BLaER1 treated with 17β-estradiol and CSF1 and Interleukin-3, amounts not matched to agents 10 nM and 100 nM (cell line): Measurements from ENCODE around the gene CTNNA3.

Experiments used
- H3K27ac ChIP-seq, 11 experiments: shearing (Covaris generic); formaldehyde crosslinking; 2 replicates each; pipeline ENCODE4 v1.8.1; 2022
- H3K27me3 ChIP-seq, 11 experiments: shearing (Covaris generic); formaldehyde crosslinking; 2 replicates each; pipeline ENCODE4 v1.8.1; 2022
- H3K36me3 ChIP-seq, 11 experiments: shearing (Covaris generic); formaldehyde crosslinking; 2 replicates each; pipeline ENCODE4 v1.8.1; 2022
- H3K4me1 ChIP-seq, 10 experiments: shearing (Covaris generic); formaldehyde crosslinking; 2 replicates each; pipeline ENCODE4 v1.8.1; 2022
- H3K4me2 ChIP-seq, 11 experiments: shearing (Covaris generic); formaldehyde crosslinking; 2 replicates each; pipeline ENCODE4 v1.8.1; 2022
- H3K4me3 ChIP-seq, 10 experiments: shearing (Covaris generic); formaldehyde crosslinking; 2 replicates each; pipeline ENCODE4 v1.8.1; 2022
- H3K9ac ChIP-seq, 11 experiments: shearing (Covaris generic); formaldehyde crosslinking; 2 replicates each; pipeline ENCODE4 v1.8.1; 2022
- H3K9me3 ChIP-seq, 11 experiments: shearing (Covaris generic); formaldehyde crosslinking; replicated peaks in 1 of 11; 2 replicates each; pipeline ENCODE4 v1.8.1; 2022
- H4K20me1 ChIP-seq, 11 experiments: shearing (Covaris generic); formaldehyde crosslinking; 2 replicates each; pipeline ENCODE4 v1.8.1; 2022
- Cebpa-rat ChIP-seq, 11 experiments: shearing (Covaris generic); IDR thresholded peaks; 2 replicates each; pipeline ENCODE4 v1.8.1; 2022

The CTNNA3 gene

DNA sequence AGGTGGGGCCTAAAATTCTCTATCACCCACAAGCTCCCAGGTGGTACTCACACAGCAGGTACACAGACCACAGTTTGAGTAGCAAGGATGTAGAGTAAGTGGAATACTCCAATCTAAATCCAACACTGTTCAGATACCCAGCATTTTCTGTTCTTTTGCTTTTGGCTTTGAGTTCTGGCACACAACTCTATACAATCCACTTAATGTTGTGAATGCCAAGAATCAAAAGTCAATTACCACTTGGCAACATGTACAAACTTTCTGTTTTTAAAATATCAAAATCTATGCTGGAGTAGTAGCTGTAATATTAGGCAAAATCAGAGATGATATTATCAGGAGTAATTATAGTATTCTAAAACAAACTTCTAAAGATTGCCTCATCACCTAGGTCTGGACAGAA lies 903.6 kb downstream of the CTNNA3 start:
- no peak for TF ChIP-seq Cebpa-rat (IDR thresholded peaks at IDR 0.05)
- Histone ChIP-seq H3K9me3 (no peaks in the 10 kb centered on the region), H3K4me3 (no peak overlapping the region), H3K27me3 (no peaks in the 10 kb centered on the region), H3K4me2 (no peak overlapping the region), H3K4me1 (peaks cover 4 to 9% (median 8%) of the 10 kb centered on the region in 10 experiments; a peak in 11 of 20 replicates), H3K27ac (no peak overlapping the region), H3K9ac (no peak overlapping the region), H4K20me1 (no peaks in the 10 kb centered on the region), H3K36me3 (no peaks in the 10 kb centered on the region)

GRCh38 chr10:66788178-66788987 lies 907.6 kb downstream of the CTNNA3 start:
- no peak overlapping the region for H3K4me2 ChIP-seq
- H3K27me3 ChIP-seq: no peaks in the 10 kb centered on the region
- H3K27ac ChIP-seq: no peak overlapping the region
- no peak for TF ChIP-seq Cebpa-rat (IDR thresholded peaks at IDR 0.05)
- no peak overlapping the region for H3K4me3 ChIP-seq
- no peaks in the 10 kb centered on the region for H4K20me1 ChIP-seq
- no peaks in the 10 kb centered on the region for H3K4me1 ChIP-seq
- H3K9ac ChIP-seq: no peak overlapping the region
- no peaks in the 10 kb centered on the region for H3K9me3 ChIP-seq
- no peaks in the 10 kb centered on the region for H3K36me3 ChIP-seq

- no peak overlapping the region for H3K9ac ChIP-seq
- H3K4me1 ChIP-seq: no peaks in the 10 kb centered on the region
- H3K9me3 ChIP-seq: no peaks in the 10 kb centered on the region
- no peaks in the 10 kb centered on the region for H3K36me3 ChIP-seq
- H3K4me3 ChIP-seq: no peak overlapping the region
- no peak overlapping the region for H3K27ac ChIP-seq
- no peak for TF ChIP-seq Cebpa-rat (IDR thresholded peaks at IDR 0.05)
- H3K4me2 ChIP-seq: no peak overlapping the region
- H4K20me1 ChIP-seq: no peaks in the 10 kb centered on the region
- no peaks in the 10 kb centered on the region for H3K27me3 ChIP-seq
Observed at GRCh38 chr10:66786709-66787108, 909.3 kb downstream of the CTNNA3 start.

DNA sequence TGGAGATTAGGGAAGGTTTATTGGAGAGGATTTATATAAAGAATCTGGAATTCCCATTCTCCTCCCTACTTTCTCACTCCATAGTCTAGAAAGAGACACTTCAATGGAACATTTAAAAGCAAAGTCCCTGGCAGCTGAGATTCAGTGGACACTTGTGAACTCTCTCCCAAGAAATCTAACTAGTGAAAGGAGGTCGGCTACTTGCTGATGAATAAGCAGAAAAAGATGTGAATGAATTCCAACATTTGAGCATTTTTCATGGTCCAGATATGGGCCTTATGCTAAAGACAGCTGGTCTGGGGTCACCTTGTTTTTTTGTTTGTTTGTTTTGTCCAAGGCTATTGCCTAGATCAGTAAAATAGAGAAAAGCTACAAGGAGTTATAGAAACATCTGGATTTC lies 911.2 kb downstream of the CTNNA3 start:
- Histone ChIP-seq H3K36me3 (no peaks in the 10 kb centered on the region), H4K20me1 (no peaks in the 10 kb centered on the region), H3K4me1 (no peaks in the 10 kb centered on the region), H3K9me3 (no peaks in the 10 kb centered on the region), H3K9ac (no peak overlapping the region), H3K27me3 (no peaks in the 10 kb centered on the region), H3K4me3 (no peak overlapping the region), H3K4me2 (no peak overlapping the region), H3K27ac (no peak overlapping the region)
- TF ChIP-seq Cebpa-rat (IDR thresholded peaks at IDR 0.05): no peak

GRCh38 chr10:66783316-66783715 lies 912.7 kb downstream of the CTNNA3 start:
- no peaks in the 10 kb centered on the region for H4K20me1 ChIP-seq
- H3K4me2 ChIP-seq: no peak overlapping the region
- no peak for TF ChIP-seq Cebpa-rat (IDR thresholded peaks at IDR 0.05)
- H3K36me3 ChIP-seq: no peaks in the 10 kb centered on the region
- no peak overlapping the region for H3K27ac ChIP-seq
- H3K9me3 ChIP-seq: no peaks in the 10 kb centered on the region
- H3K9ac ChIP-seq: no peak overlapping the region
- no peaks in the 10 kb centered on the region for H3K27me3 ChIP-seq
- H3K4me3 ChIP-seq: no peak overlapping the region
- H3K4me1 ChIP-seq: no peaks in the 10 kb centered on the region

GRCh38 chr10:66782776-66783175 lies 913.2 kb downstream of the CTNNA3 start:
- H3K4me3 ChIP-seq: no peak overlapping the region
- no peak overlapping the region for H3K4me2 ChIP-seq
- no peak overlapping the region for H3K9ac ChIP-seq
- H3K4me1 ChIP-seq: no peaks in the 10 kb centered on the region
- no peaks in the 10 kb centered on the region for H3K27me3 ChIP-seq
- H3K27ac ChIP-seq: no peak overlapping the region
- TF ChIP-seq Cebpa-rat (IDR thresholded peaks at IDR 0.05): no peak
- H3K9me3 ChIP-seq: no peaks in the 10 kb centered on the region
- no peaks in the 10 kb centered on the region for H3K36me3 ChIP-seq
- H4K20me1 ChIP-seq: no peaks in the 10 kb centered on the region

- Histone ChIP-seq H3K9ac (no peak overlapping the region), H3K4me3 (no peak overlapping the region), H3K9me3 (no peaks in the 10 kb centered on the region), H3K27me3 (no peaks in the 10 kb centered on the region), H3K27ac (no peak overlapping the region), H4K20me1 (no peaks in the 10 kb centered on the region), H3K36me3 (no peaks in the 10 kb centered on the region), H3K4me2 (no peak overlapping the region), H3K4me1 (no peaks in the 10 kb centered on the region)
- TF ChIP-seq Cebpa-rat (IDR thresholded peaks at IDR 0.05): no peak
Observed at GRCh38 chr10:66782144-66782543, 913.9 kb downstream of the CTNNA3 start.

DNA sequence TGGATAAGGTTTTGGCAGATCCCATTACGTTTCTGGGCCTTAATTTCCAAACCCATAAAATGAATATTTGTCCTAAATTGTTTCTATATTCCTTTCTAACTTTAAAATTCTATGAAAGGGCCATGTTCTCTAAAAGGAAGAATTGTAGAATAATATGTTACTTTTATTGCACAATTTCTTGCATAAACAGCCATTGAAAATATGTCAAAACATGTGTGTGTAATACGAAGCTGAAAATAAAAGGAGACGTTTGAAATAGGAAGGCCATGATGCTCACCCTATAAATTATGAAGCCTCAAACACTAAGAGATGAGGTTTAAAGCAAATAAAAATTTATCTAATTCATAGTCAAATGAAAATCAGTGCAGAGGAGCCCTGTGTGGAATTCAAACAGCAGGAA lies 915.2 kb downstream of the CTNNA3 start:
- no peak overlapping the region for H3K4me3 ChIP-seq
- no peaks in the 10 kb centered on the region for H4K20me1 ChIP-seq
- no peaks in the 10 kb centered on the region for H3K4me1 ChIP-seq
- no peaks in the 10 kb centered on the region for H3K36me3 ChIP-seq
- no peak for TF ChIP-seq Cebpa-rat (IDR thresholded peaks at IDR 0.05)
- H3K4me2 ChIP-seq: no peak overlapping the region
- no peaks in the 10 kb centered on the region for H3K27me3 ChIP-seq
- no peaks in the 10 kb centered on the region for H3K9me3 ChIP-seq
- no peak overlapping the region for H3K27ac ChIP-seq
- H3K9ac ChIP-seq: no peak overlapping the region

GRCh38 chr10:66778351-66778750 lies 917.6 kb downstream of the CTNNA3 start:
- Histone ChIP-seq H3K36me3 (no peaks in the 10 kb centered on the region), H3K9ac (no peak overlapping the region)

GRCh38 chr10:66777665-66778064 lies 918.3 kb downstream of the CTNNA3 start:
- no peak overlapping the region for H3K9ac ChIP-seq
- no peaks in the 10 kb centered on the region for H3K9me3 ChIP-seq
- H3K4me2 ChIP-seq: no peak overlapping the region
- H3K4me1 ChIP-seq: no peaks in the 10 kb centered on the region
- H3K36me3 ChIP-seq: no peaks in the 10 kb centered on the region
- H4K20me1 ChIP-seq: no peaks in the 10 kb centered on the region
- TF ChIP-seq Cebpa-rat (IDR thresholded peaks at IDR 0.05): no peak
- H3K27ac ChIP-seq: no peak overlapping the region
- H3K27me3 ChIP-seq: no peaks in the 10 kb centered on the region
- no peak overlapping the region for H3K4me3 ChIP-seq

More at GRCh38 chr10:66778351-66778750, 917.6 kb downstream of the CTNNA3 start:
- no peak overlapping the region for H3K4me3 ChIP-seq
- no peaks in the 10 kb centered on the region for H3K4me1 ChIP-seq
- no peak for TF ChIP-seq Cebpa-rat (IDR thresholded peaks at IDR 0.05)
- no peak overlapping the region for H3K4me2 ChIP-seq
- no peak overlapping the region for H3K27ac ChIP-seq
- H3K9me3 ChIP-seq: no peaks in the 10 kb centered on the region
- no peaks in the 10 kb centered on the region for H3K27me3 ChIP-seq
- H4K20me1 ChIP-seq: no peaks in the 10 kb centered on the region
